HG02943 (cell line): Measurements from ENCODE around the gene OGFOD1.

Experiments
- ATAC-seq: cut with Tn5 transposase; IDR thresholded peaks from one replicate; pipeline ENCODE4 v1.9.1; 2021; ENCODE audit warnings: mild to moderate bottlenecking, low read depth, moderate library complexity; ENCODE audit not compliant: unreplicated experiment

The OGFOD1 gene

GRCh38 chr16:56425439-56425832 is 25.9 kb upstream of the OGFOD1 start, which contains the start of gene AMFR:
TSS of gene AMFR (minus strand) at chr16:56425545. CDS start at chr16:56425327, 218 bp downstream.
- ATAC-seq, result peak; percentile 75

GRCh38 chr16:56426585-56426984 is 24.8 kb upstream of the OGFOD1 start:
- ATAC-seq, result no peak

GRCh38 chr16:56428091-56428490 is 23.3 kb upstream of the OGFOD1 start:
- ATAC-seq, result no peak

- no peak for ATAC-seq
Observed at GRCh38 chr16:56436258-56436657, 15.1 kb upstream of the OGFOD1 start.

GRCh38 chr16:56438038-56438437 is 13.3 kb upstream of the OGFOD1 start:
- no peak for ATAC-seq

- ATAC-seq, result no peak
Observed at GRCh38 chr16:56447286-56447685, 4.1 kb upstream of the OGFOD1 start.

- ATAC-seq, result no peak
Observed at GRCh38 chr16:56448005-56448404, 3.3 kb upstream of the OGFOD1 start.

- ATAC-seq, result peak; percentile 26
Observed at GRCh38 chr16:56450275-56450985, 924 bp upstream of the OGFOD1 start.

- ATAC-seq, result peak; percentile 45
Observed at GRCh38 chr16:56451753-56452689, 667 bp downstream of the OGFOD1 start.

- ATAC-seq, result no peak
Observed at GRCh38 chr16:56457927-56458470, 6.6 kb downstream of the OGFOD1 start.

- ATAC-seq, result no peak
Observed at GRCh38 chr16:56460101-56460500, 8.7 kb downstream of the OGFOD1 start.

GRCh38 chr16:56462064-56462796 is 10.9 kb downstream of the OGFOD1 start:
- ATAC-seq, result no peak

- no peak for ATAC-seq
Observed at GRCh38 chr16:56463153-56463552, 11.8 kb downstream of the OGFOD1 start.

GRCh38 chr16:56466344-56466743 is 15.0 kb downstream of the OGFOD1 start:
- ATAC-seq, result no peak

- no peak for ATAC-seq
Observed at GRCh38 chr16:56468800-56469199, 17.4 kb downstream of the OGFOD1 start.

GRCh38 chr16:56469748-56470147 is 18.4 kb downstream of the OGFOD1 start:
- ATAC-seq, result no peak

- no peak for ATAC-seq
Observed at GRCh38 chr16:56470232-56470631, 18.9 kb downstream of the OGFOD1 start.

GRCh38 chr16:56470666-56471065 is 19.3 kb downstream of the OGFOD1 start:
- ATAC-seq, result no peak

GRCh38 chr16:56475201-56475600 is 23.8 kb downstream of the OGFOD1 start:
- no peak for ATAC-seq

- no peak for ATAC-seq
Observed at GRCh38 chr16:56477096-56477878, 25.9 kb downstream of the OGFOD1 start.
